ENCODE results near the gene OR4D1. TPM values are rescaled to one million over a fixed set of nuclear protein-coding genes. Genes with fewer than 3 reads are reported as not detected.

OR4D1 gene
- total RNA-seq, 1 donor from 2014 or later: not detected

DNA sequence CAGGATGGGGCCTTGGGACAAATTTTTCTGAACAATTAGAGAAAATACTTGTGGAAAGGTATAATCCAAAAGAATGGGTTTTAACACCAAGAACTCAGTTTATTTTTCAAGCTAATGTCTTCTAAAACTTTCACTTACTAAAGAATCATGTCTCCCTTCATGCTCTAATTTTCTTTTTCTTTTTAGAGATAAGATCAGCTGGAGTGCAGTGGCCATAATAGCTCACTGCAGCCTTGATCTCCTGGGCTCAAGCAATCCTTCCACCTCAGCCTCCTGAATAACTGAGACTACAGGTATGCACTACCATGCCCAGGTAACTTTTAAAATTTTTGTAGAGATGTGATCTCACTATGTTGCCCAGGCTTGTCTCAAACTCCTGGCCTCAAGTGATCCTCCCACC lies 5.5 kb downstream of the OR4D1 start:
- DNase-seq (ENCODE audit: low spot score): no peak

- no peak for DNase-seq (ENCODE audit: low spot score)
These were observed 8.9 kb downstream of the OR4D1 start for GRCh38 chr17:58156839-58157803.

DNA sequence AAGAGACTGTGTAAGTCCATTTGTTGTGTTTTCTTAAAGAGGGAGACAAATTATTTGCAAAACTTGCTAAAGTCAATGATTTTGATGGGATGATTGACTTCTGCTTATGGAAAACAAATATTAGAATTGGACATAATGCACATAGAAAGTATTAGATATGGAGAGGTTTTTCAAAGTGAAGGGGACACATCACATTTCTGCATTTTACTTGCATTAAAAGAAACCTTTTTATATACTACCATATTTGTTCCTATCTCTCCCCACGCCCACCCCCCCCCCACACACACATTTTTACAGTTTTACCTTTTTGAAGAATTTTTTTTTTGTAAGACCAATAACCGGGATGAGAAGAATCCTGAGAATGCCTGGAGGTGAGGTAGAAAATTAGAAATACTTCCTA lies 10.0 kb downstream of the OR4D1 start:
- DNase-seq (ENCODE audit: low spot score): no peak

GRCh38 chr17:58161566-58161965 lies 13.4 kb downstream of the OR4D1 start:
- no peak for DNase-seq (ENCODE audit: low spot score)

DNA sequence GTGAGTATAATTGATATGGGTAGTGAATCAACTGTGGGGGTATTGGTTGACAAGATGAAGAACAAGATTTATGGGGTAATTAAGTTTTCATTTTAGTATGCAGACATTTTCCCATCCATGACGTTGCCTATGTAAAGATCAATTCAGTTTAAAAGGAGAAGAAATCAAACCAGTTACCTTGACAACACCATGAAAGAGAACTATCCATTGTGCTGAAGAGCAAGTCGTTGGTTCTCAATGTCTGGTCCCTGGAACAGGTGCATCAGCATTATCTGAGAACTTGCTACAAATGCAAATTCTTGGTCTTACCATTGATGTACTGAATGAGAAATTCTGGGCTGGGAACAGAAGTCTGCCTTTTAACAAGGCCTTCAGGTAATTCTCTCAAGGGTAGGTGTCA lies 17.8 kb downstream of the OR4D1 start:
- no peak for DNase-seq (ENCODE audit: low spot score)

GRCh38 chr17:58166682-58167081 lies 18.5 kb downstream of the OR4D1 start, which contains the start of gene OR4D2:
Gene OR4D2 (plus strand): TSS chr17:58166982. CDS start chr17:58169656, 2,674 bp downstream.
- DNase-seq (ENCODE audit: low spot score): no peak

GRCh38 chr17:58170622-58171021 lies 22.4 kb downstream of the OR4D1 start:
- no peak for DNase-seq (ENCODE audit: low spot score)

DNA sequence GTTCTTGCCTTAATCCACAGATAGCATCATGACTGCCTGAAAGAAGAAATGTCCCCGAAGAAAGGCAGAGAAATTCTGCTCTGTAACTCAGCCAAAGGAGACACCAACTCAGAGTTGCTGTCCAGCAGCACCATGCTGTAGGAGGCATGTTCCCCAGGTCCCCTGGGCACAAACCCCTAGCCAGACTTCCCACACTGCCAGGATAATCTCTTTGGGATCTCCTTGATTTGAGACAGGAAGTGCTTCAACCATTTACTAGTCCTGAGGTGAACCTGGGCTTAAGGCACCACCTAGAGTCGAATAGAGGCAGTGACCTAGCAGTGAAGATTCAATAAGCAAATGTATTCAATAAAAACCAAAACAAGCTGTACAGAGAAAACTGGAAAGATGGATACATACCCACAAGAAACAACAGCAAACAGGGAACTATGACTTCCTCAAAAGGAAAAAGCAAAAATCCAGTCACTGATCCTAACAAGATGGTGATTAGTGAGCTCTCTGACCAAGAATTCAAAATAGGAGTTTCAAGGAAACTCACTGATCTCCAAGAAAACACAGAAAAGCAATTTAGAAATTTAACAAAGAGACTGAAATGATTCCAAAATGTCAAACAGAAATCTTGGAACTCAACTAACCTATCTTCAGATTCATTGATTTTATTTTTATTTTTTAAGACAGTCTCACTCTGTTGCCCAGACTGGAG lies 24.3 kb downstream of the OR4D1 start:
- DNase-seq (ENCODE audit: low spot score): no peak

DNA sequence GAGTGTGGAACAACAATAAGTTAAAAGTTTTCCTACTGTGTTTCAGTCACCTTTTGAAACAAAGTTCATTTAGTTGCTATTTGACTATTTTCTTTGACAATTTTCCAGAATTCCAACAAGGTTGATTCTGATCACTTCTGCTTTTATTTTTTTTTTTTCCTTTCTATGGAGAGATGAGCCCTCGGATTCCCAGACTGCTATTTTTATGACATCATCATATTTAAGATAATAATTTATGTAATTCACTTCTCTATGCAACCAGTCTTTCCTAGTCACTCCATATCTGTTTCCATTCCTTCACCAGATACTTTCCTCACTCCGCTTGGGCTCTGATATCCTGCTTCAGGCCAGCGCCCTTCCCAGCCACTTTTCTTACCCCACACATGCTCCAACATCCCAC lies 26.7 kb downstream of the OR4D1 start:
- DNase-seq (ENCODE audit: low spot score): no peak

DNA sequence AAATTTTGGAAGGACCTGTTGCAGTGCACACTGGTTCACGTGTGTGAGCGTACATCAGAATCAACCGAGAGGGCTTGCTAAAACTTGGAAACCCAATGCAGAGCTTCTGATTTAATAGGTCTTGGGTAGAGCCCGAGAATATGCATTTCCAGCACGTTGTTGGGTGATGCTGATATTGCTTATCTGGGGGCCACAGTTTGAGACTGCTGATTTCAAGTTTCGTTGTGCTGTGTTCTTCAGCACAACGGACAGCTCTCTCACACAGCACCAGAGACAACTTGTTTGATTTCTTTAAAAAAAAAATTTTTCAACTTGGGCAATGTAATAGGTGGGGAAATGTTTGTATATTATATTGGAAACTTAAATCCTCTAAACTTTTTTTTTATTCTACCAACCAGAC lies 28.0 kb downstream of the OR4D1 start:
- no peak for DNase-seq (ENCODE audit: low spot score)

DNA sequence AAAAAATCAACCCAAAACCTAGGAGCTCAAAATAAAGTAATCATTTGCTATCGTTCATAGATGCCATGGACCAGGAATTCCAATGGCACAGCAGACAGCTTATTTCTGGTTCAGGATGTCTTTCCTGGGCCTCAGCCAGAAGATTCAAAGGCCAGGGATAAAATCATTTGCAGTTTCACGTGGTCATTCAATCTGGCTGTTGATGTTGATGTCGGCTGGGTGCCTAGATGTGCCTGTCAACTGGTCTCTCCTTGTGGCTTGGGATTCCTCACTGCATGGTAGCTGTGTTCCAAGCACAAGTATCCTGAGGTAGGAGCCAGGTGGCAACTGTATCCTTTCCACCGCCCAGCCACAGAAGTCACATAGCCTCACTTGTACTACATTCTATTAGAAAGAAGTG lies 33.6 kb downstream of the OR4D1 start:
- DNase-seq (ENCODE audit: low spot score): no peak

DNA sequence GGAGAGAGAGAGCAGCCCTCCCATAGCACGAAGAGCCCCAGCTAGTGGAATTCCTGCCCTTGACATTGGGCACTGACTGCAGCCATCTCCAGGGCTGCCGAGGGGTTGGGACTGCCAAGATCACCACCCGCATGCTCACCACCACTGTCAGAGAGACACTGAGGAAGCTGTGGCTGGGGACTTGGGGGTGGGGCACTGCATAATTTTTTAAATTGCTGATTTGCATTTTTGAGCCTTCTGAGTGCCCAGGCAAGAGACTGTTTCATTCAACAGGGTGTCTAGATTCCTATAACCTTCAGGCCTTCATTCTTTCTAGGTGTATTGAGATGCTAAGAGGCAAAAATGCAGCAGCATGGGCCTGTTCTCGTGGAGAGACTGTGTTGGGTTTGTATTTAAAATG lies 35.3 kb downstream of the OR4D1 start:
- DNase-seq (ENCODE audit: low spot score): no peak

GRCh38 chr17:58184308-58184985 lies 36.3 kb downstream of the OR4D1 start:
- no peak for DNase-seq (ENCODE audit: low spot score)

GRCh38 chr17:58184986-58185761 lies 37.0 kb downstream of the OR4D1 start:
- no peak for DNase-seq (ENCODE audit: low spot score)

DNA sequence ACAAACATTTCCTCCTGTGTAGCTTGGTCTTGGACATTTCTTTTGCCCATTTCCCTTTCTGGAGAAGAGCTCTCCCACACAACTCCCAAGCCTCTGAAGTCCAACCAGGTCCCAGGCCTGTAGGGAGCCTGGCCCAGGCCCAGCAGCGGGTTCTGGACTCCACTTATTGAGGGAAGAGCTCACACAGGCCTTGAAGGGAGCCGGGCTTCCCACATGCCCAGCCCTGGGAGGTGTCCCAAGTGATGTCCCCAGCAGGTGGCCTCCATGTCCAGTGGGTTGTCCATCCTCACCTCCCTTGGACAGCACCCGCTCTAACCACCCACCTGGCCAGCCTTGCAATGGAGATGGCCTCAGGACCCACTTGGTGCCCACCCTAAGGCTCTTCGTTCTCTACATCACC lies 38.4 kb downstream of the OR4D1 start:
- DNase-seq (ENCODE audit: low spot score): no peak

DNA sequence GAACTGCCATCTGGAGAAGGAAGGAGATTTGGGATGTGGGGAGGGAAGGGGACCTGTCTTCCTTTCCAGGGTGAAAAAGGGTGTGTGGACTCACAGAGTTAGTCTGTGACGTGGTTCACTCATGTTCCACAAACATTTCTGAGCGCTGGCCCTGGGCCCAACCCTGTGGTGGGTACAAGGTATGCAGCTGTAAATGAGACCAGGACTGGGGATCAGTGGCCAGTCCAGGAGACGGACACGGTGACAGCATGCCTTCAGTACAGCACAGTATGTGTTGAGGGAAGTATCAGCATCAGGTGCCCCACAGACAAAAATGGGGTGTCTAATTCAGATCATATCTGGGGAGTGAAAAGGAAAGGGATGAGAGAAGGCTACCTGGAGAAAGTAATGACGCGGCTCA lies 38.9 kb downstream of the OR4D1 start:
- DNase-seq (ENCODE audit: low spot score): no peak

- DNase-seq (ENCODE audit: low spot score): no peak
These were observed 39.5 kb downstream of the OR4D1 start for GRCh38 chr17:58187675-58188074.

- peak; percentile 67 for DNase-seq (ENCODE audit: low spot score)
These were observed 41.4 kb downstream of the OR4D1 start for GRCh38 chr17:58189436-58190146.

- DNase-seq (ENCODE audit: low spot score): no peak
These were observed 43.2 kb downstream of the OR4D1 start for GRCh38 chr17:58191241-58191896.

GRCh38 chr17:58192612-58193011 lies 44.4 kb downstream of the OR4D1 start, which contains the start of gene EPX:
Gene EPX (plus strand): TSS chr17:58192726. CDS start chr17:58192847, 121 bp downstream.
- DNase-seq (ENCODE audit: low spot score): no peak

Measured in ureter (tissue), 1 donor.